A549 (cell line): Measurements from ENCODE around the gene NR3C2.

Source experiments
- BCL3 ChIP-seq: fragments of >200 bp; sonication (Bioruptor Twin); formaldehyde crosslinking; IDR thresholded peaks from 3 replicates; pipeline ENCODE4 v1.6.1; 2016
- CTCF ChIP-seq: fragments of >200 bp; sonication (Bioruptor Twin); formaldehyde crosslinking; IDR thresholded peaks from 3 replicates; pipeline ENCODE4 v1.5.1; 2016
- EP300 ChIP-seq, 2 experiments: fragments of >200 bp; sonication (Bioruptor Twin); formaldehyde crosslinking; IDR thresholded peaks; 2 replicates in 1 of 2; 3 replicates in 1 of 2; pipeline ENCODE4 v1.6.1; 2016 to 2017
- KDM1A ChIP-seq: fragments of 200-600 bp; sonication (generic); IDR thresholded peaks from 2 replicates; pipeline ENCODE4 v1.6.1; 2016; ENCODE audit warnings: low read depth, mild to moderate bottlenecking
- POLR2A ChIP-seq: IDR thresholded peaks from 2 replicates; pipeline ENCODE4 v1.6.1; 2012; ENCODE audit warnings: mild to moderate bottlenecking, low read length
- TFCP2L1 ChIP-seq: fragments of 250-450 bp; sonication (Bioruptor Pico); IDR thresholded peaks from 2 replicates; pipeline ENCODE4 v1.5.0; 2021; ENCODE audit warnings: mild to moderate bottlenecking
- TF ChIP-seq, protein P1 (sequence below): IDR thresholded peaks from 2 replicates; pipeline ENCODE4 v1.6.1; 2012

DNA sequence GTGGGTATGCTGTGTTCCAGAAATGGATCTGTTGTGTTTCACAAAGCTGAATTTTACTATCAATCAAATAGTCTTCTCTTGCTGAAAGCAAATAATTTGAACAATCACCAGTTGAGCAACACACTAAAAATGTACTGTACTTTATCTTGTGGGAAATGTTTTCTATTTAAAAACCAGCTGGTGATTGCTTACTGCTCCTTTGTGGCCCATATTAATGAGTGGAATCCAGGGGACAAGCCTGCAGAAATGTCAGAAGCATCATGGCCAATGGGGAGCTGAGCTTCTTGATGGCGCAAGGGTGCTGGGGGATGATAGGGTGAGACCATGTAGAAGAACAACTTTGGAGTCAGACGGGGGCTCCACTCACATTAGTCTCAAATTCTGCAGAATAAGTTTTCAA is 364.2 kb downstream of the NR3C2 start:
- TF ChIP-seq POLR2A, result no peak
- no peak for TF ChIP-seq KDM1A
- TF ChIP-seq TFCP2L1 (CRISPR knock-in tag), result no peak
- TF ChIP-seq BCL3, result no peak
- TF ChIP-seq CTCF, result no peak
- TF ChIP-seq, protein P1, sequence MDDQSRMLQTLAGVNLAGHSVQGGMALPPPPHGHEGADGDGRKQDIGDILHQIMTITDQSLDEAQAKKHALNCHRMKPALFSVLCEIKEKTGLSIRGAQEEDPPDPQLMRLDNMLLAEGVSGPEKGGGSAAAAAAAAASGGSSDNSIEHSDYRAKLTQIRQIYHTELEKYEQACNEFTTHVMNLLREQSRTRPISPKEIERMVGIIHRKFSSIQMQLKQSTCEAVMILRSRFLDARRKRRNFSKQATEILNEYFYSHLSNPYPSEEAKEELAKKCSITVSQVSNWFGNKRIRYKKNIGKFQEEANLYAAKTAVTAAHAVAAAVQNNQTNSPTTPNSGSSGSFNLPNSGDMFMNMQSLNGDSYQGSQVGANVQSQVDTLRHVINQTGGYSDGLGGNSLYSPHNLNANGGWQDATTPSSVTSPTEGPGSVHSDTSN, result no peak
- TF ChIP-seq EP300 (IDR thresholded peaks at IDR 0.05), result no peak
